GM23338 (cell line): Measurements from ENCODE around the gene GPC6. TPM values are rescaled to one million over a fixed set of nuclear protein-coding genes. Genes with fewer than 3 reads are reported as not detected.

ENCODE experiments used
- ATAC-seq: fragments of 200-7000 bp; cut with Tn5 transposase; 3 replicates; pipeline ENCODE4 v1.9.1; 2020
- DNase-seq: peaks from one replicate; pipeline ENCODE4 v3.0.0-alpha.2; 2015; ENCODE audit warnings: low spot score
- H2AFZ ChIP-seq: fragments of 200-600 bp; sonication (generic); 2 replicates; pipeline ENCODE4 v1.8.0; 2016; ENCODE audit warnings: antibody characterized with exemption, mild to moderate bottlenecking, moderate library complexity
- H3F3A ChIP-seq: fragments of 200-600 bp; sonication (generic); replicated peaks from 2 replicates; pipeline ENCODE4 v1.8.0; 2017; ENCODE audit warnings: antibody characterized with exemption, mixed run types, low read depth
- H3K27ac ChIP-seq: fragments of 200-600 bp; sonication (generic); 2 replicates; pipeline ENCODE4 v1.6.1; 2016; ENCODE audit warnings: low read depth
- H3K27me3 ChIP-seq: fragments of 200-600 bp; sonication (generic); 2 replicates; pipeline ENCODE4 v1.8.0; 2016; ENCODE audit warnings: mild to moderate bottlenecking, mixed run types, moderate library complexity; ENCODE audit not compliant: insufficient read depth
- H3K36me3 ChIP-seq: fragments of 200-600 bp; sonication (generic); 2 replicates; pipeline ENCODE4 v1.8.0; 2016; ENCODE audit warnings: mild to moderate bottlenecking; ENCODE audit not compliant: insufficient read depth
- H3K4me1 ChIP-seq: fragments of 200-600 bp; sonication (generic); 2 replicates; pipeline ENCODE4 v1.8.0; 2016; ENCODE audit warnings: mild to moderate bottlenecking, moderate library complexity; ENCODE audit not compliant: insufficient read depth
- H3K4me2 ChIP-seq: fragments of 200-600 bp; sonication (generic); 2 replicates; pipeline ENCODE4 v1.7.1; 2017; ENCODE audit warnings: mixed run types
- H3K4me3 ChIP-seq: fragments of 200-600 bp; sonication (generic); 2 replicates; pipeline ENCODE4 v1.6.1; 2016; ENCODE audit warnings: mixed run types
- H3K79me2 ChIP-seq: fragments of 200-600 bp; sonication (generic); replicated peaks from 2 replicates; pipeline ENCODE4 v1.8.0; 2017; ENCODE audit warnings: mild to moderate bottlenecking; ENCODE audit not compliant: insufficient read depth
- H3K9me2 ChIP-seq: fragments of 200-600 bp; sonication (generic); 2 replicates; pipeline ENCODE4 v1.8.0; 2017; ENCODE audit not compliant: insufficient read depth
- H4K20me1 ChIP-seq: fragments of 200-600 bp; sonication (generic); replicated peaks from 2 replicates; pipeline ENCODE4 v1.8.0; 2017; ENCODE audit warnings: mild to moderate bottlenecking; ENCODE audit not compliant: insufficient read depth
- H3K27ac Mint-ChIP-seq: 2 replicates; pipeline ENCODE4 v1.8.0; 2020; ENCODE audit warnings: inconsistent platforms, mild to moderate bottlenecking, moderate library complexity, mixed read lengths
- H3K27me3 Mint-ChIP-seq: 3 replicates; pipeline ENCODE4 v1.8.0; 2022; ENCODE audit warnings: low read depth, mild to moderate bottlenecking, moderate library complexity, mixed read lengths, inconsistent platforms; ENCODE audit not compliant: insufficient read depth, poor library complexity
- H3K36me3 Mint-ChIP-seq: 3 replicates; pipeline ENCODE4 v1.8.0; 2021; ENCODE audit warnings: low read depth, mild to moderate bottlenecking, inconsistent platforms, moderate library complexity, mixed read lengths
- H3K4me1 Mint-ChIP-seq: 3 replicates; pipeline ENCODE4 v1.8.0; 2020; ENCODE audit warnings: mild to moderate bottlenecking, inconsistent platforms, mixed read lengths
- H3K4me3 Mint-ChIP-seq: 3 replicates; pipeline ENCODE4 v1.8.0; 2021; ENCODE audit warnings: moderate library complexity, mild to moderate bottlenecking, inconsistent platforms, mixed read lengths
- H3K9me3 Mint-ChIP-seq: 3 replicates; pipeline ENCODE4 v1.8.0; 2020; ENCODE audit warnings: moderate library complexity, mild to moderate bottlenecking, inconsistent platforms, mixed read lengths
- CREB1 ChIP-seq: fragments of 250-450 bp; sonication (Bioruptor Pico); IDR thresholded peaks from 2 replicates; pipeline ENCODE4 v1.5.0; 2020; ENCODE audit warnings: low read depth, mild to moderate bottlenecking, moderate library complexity
- CTCF ChIP-seq, 2 experiments: fragments of 200-600 bp in 1 of 2; sonication (generic) in 1 of 2; conservative IDR thresholded peaks; 2 replicates each; pipeline versions ENCODE4 v1.5.1 to v1.6.1; 2016 to 2017; ENCODE audit warnings: antibody characterized with exemption in 2 of 2, low read depth in 2 of 2, mild to moderate bottlenecking in 2 of 2, moderate library complexity in 1 of 2
- EZH2 ChIP-seq: fragments of 200-600 bp; sonication (generic); IDR thresholded peaks from one replicate; pipeline ENCODE4 v1.8.0; 2017; ENCODE audit warnings: antibody characterized with exemption, mild to moderate bottlenecking, low read depth; ENCODE audit not compliant: unreplicated experiment
- EZH2phosphoT487 ChIP-seq: fragments of 200-600 bp; sonication (generic); IDR thresholded peaks from one replicate; pipeline ENCODE4 v1.8.1; 2018; ENCODE audit warnings: antibody characterized with exemption; ENCODE audit not compliant: unreplicated experiment
- JUNB ChIP-seq: IDR thresholded peaks from one replicate; pipeline ENCODE4 v1.6.1; 2016; ENCODE audit warnings: antibody characterized with exemption; ENCODE audit not compliant: unreplicated experiment
- NANOG ChIP-seq: IDR thresholded peaks from 2 replicates; pipeline ENCODE4 v1.6.1; 2016; ENCODE audit warnings: antibody characterized with exemption, borderline replicate concordance
- POLR2AphosphoS5 ChIP-seq: IDR thresholded peaks from 2 replicates; pipeline ENCODE4 v1.6.1; 2016; ENCODE audit warnings: antibody characterized with exemption, low read depth
- STAT1 ChIP-seq: IDR thresholded peaks from one replicate; pipeline ENCODE4 v1.6.1; 2016; ENCODE audit warnings: antibody characterized with exemption; ENCODE audit not compliant: unreplicated experiment
- ZNF114 ChIP-seq: fragments of 250-450 bp; sonication (Bioruptor Pico); IDR thresholded peaks from 2 replicates; pipeline ENCODE4 v1.5.0; 2020; ENCODE audit warnings: mild to moderate bottlenecking, moderate library complexity
- ZNF331 ChIP-seq: fragments of 250-450 bp; sonication (Bioruptor Pico); IDR thresholded peaks from 2 replicates; pipeline ENCODE4 v1.5.0; 2020; ENCODE audit warnings: low read depth, mild to moderate bottlenecking, moderate library complexity
- polyA plus RNA-seq: library from polyadenylated mRNA; unstranded; fragments of >200 nt; fragmentation: Nextera tagmentation; extraction: Ambion mirVana; gene quantifications from 2 replicates; pipeline ENCODE4 v1.2.1, GENCODE V29; 2016
- total RNA-seq: library from RNA; depleted of rRNA; stranded (reverse); fragments of >200 nt; shearing (Covaris generic); gene quantifications from 2 replicates; pipeline ENCODE4 v1.2.3, GENCODE V29; 2014
- TF ChIP-seq, protein P1 (sequence below): IDR thresholded peaks from 2 replicates; pipeline ENCODE4 v1.6.1; 2016; ENCODE audit warnings: antibody characterized with exemption
- TF ChIP-seq, protein P2 (sequence below): fragments of 250-450 bp; sonication (Bioruptor Pico); IDR thresholded peaks from 2 replicates; pipeline ENCODE4 v1.5.0; 2020; ENCODE audit warnings: mild to moderate bottlenecking, moderate library complexity
- TF ChIP-seq, protein P3 (sequence below): IDR thresholded peaks from one replicate; pipeline ENCODE4 v1.6.1; 2018; ENCODE audit warnings: antibody characterized with exemption; ENCODE audit not compliant: unreplicated experiment

The GPC6 gene
- total and polyA plus RNA-seq, 2 experiments from 2014 or later: 6.4 to 28.6 TPM

GRCh38 chr13:94419925-94420305 lies 1193.3 kb downstream of the GPC6 start:
- TF ChIP-seq, protein P1, sequence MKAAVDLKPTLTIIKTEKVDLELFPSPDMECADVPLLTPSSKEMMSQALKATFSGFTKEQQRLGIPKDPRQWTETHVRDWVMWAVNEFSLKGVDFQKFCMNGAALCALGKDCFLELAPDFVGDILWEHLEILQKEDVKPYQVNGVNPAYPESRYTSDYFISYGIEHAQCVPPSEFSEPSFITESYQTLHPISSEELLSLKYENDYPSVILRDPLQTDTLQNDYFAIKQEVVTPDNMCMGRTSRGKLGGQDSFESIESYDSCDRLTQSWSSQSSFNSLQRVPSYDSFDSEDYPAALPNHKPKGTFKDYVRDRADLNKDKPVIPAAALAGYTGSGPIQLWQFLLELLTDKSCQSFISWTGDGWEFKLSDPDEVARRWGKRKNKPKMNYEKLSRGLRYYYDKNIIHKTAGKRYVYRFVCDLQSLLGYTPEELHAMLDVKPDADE: no peak
- TF ChIP-seq, protein P2, sequence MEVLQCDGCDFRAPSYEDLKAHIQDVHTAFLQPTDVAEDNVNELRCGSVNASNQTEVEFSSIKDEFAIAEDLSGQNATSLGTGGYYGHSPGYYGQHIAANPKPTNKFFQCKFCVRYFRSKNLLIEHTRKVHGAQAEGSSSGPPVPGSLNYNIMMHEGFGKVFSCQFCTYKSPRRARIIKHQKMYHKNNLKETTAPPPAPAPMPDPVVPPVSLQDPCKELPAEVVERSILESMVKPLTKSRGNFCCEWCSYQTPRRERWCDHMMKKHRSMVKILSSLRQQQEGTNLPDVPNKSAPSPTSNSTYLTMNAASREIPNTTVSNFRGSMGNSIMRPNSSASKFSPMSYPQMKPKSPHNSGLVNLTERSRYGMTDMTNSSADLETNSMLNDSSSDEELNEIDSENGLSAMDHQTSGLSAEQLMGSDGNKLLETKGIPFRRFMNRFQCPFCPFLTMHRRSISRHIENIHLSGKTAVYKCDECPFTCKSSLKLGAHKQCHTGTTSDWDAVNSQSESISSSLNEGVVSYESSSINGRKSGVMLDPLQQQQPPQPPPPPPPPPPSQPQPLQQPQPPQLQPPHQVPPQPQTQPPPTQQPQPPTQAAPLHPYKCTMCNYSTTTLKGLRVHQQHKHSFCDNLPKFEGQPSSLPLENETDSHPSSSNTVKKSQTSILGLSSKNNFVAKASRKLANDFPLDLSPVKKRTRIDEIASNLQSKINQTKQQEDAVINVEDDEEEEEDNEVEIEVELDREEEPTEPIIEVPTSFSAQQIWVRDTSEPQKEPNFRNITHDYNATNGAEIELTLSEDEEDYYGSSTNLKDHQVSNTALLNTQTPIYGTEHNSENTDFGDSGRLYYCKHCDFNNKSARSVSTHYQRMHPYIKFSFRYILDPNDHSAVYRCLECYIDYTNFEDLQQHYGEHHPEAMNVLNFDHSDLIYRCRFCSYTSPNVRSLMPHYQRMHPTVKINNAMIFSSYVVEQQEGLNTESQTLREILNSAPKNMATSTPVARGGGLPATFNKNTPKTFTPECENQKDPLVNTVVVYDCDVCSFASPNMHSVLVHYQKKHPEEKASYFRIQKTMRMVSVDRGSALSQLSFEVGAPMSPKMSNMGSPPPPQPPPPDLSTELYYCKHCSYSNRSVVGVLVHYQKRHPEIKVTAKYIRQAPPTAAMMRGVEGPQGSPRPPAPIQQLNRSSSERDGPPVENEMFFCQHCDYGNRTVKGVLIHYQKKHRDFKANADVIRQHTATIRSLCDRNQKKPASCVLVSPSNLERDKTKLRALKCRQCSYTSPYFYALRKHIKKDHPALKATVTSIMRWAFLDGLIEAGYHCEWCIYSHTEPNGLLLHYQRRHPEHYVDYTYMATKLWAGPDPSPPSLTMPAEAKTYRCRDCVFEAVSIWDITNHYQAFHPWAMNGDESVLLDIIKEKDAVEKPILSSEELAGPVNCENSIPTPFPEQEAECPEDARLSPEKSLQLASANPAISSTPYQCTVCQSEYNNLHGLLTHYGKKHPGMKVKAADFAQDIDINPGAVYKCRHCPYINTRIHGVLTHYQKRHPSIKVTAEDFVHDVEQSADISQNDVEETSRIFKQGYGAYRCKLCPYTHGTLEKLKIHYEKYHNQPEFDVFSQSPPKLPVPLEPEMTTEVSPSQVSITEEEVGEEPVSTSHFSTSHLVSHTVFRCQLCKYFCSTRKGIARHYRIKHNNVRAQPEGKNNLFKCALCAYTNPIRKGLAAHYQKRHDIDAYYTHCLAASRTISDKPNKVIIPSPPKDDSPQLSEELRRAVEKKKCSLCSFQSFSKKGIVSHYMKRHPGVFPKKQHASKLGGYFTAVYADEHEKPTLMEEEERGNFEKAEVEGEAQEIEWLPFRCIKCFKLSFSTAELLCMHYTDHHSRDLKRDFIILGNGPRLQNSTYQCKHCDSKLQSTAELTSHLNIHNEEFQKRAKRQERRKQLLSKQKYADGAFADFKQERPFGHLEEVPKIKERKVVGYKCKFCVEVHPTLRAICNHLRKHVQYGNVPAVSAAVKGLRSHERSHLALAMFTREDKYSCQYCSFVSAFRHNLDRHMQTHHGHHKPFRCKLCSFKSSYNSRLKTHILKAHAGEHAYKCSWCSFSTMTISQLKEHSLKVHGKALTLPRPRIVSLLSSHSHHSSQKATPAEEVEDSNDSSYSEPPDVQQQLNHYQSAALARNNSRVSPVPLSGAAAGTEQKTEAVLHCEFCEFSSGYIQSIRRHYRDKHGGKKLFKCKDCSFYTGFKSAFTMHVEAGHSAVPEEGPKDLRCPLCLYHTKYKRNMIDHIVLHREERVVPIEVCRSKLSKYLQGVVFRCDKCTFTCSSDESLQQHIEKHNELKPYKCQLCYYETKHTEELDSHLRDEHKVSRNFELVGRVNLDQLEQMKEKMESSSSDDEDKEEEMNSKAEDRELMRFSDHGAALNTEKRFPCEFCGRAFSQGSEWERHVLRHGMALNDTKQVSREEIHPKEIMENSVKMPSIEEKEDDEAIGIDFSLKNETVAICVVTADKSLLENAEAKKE (CRISPR knock-in tag): no peak
- TF ChIP-seq CREB1 (no peak), JUNB (no peak), CTCF (conservative IDR thresholded peaks at IDR 0.05; ENCODE audit: low read depth in 2 of 2) (no peak), ZNF331 (CRISPR knock-in tag) (no peak), POLR2AphosphoS5 (no peak), ZNF114 (no peak), NANOG (no peak), STAT1 (no peak), EZH2phosphoT487 (no peak), EZH2 (no peak)
- TF ChIP-seq, protein P3, sequence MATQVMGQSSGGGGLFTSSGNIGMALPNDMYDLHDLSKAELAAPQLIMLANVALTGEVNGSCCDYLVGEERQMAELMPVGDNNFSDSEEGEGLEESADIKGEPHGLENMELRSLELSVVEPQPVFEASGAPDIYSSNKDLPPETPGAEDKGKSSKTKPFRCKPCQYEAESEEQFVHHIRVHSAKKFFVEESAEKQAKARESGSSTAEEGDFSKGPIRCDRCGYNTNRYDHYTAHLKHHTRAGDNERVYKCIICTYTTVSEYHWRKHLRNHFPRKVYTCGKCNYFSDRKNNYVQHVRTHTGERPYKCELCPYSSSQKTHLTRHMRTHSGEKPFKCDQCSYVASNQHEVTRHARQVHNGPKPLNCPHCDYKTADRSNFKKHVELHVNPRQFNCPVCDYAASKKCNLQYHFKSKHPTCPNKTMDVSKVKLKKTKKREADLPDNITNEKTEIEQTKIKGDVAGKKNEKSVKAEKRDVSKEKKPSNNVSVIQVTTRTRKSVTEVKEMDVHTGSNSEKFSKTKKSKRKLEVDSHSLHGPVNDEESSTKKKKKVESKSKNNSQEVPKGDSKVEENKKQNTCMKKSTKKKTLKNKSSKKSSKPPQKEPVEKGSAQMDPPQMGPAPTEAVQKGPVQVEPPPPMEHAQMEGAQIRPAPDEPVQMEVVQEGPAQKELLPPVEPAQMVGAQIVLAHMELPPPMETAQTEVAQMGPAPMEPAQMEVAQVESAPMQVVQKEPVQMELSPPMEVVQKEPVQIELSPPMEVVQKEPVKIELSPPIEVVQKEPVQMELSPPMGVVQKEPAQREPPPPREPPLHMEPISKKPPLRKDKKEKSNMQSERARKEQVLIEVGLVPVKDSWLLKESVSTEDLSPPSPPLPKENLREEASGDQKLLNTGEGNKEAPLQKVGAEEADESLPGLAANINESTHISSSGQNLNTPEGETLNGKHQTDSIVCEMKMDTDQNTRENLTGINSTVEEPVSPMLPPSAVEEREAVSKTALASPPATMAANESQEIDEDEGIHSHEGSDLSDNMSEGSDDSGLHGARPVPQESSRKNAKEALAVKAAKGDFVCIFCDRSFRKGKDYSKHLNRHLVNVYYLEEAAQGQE: no peak
- H3K4me1 ChIP-seq: peaks cover 15% of the 10 kb centered on the region
- Mint-ChIP-seq H3K36me3 (peaks cover 14% of the 10 kb centered on the region; the same call in 2 of the 3 replicates), H3K27ac (no peak overlapping the region), H3K9me3 (peaks cover 28% of the 10 kb centered on the region; the same call in 2 of the 3 replicates), H3K27me3 (no peaks in the 10 kb centered on the region), H3K4me1 (peaks cover 11% of the 10 kb centered on the region), H3K4me3 (no peak overlapping the region)
- H3K4me2 ChIP-seq: no peak overlapping the region
- H2AFZ ChIP-seq: no peak overlapping the region
- no peaks in the 10 kb centered on the region for H3K27me3 ChIP-seq
- H3K27ac ChIP-seq: no peak overlapping the region
- DNase-seq: no peak
- H3K4me3 ChIP-seq: no peak overlapping the region
- H4K20me1 ChIP-seq: no peaks in the 10 kb centered on the region
- no peaks in the 10 kb centered on the region for H3K79me2 ChIP-seq
- H3K9me2 ChIP-seq: peaks cover 3% of the 10 kb centered on the region; the same call in 1 of the 2 replicates
- no peaks in the 10 kb centered on the region; the same call in 1 of the 2 replicates for H3K36me3 ChIP-seq
- H3F3A ChIP-seq: no peaks in the 10 kb centered on the region
- ATAC-seq: no peak
